BJ (cell line): ENCODE measurements around the gene TRMO. TPM values are rescaled to one million over a fixed set of nuclear protein-coding genes. Genes with fewer than 3 reads are reported as not detected.

Experiments used
- CTCF ChIA-PET: fragments of 350-600 bp; formaldehyde crosslinking; extraction: SDS; loops from one replicate; lab custom pipeline; 2021; ENCODE audit warnings: antibody characterized with exemption, inconsistent platforms; lab: Yijun Ruan, JAX
- POLR2A ChIA-PET: fragments of 300-600 bp; sonication (Branson Sonifier 250); formaldehyde crosslinking; extraction: SDS; loops from one replicate; lab custom pipeline; 2021; ENCODE audit warnings: antibody characterized with exemption; lab: Charles Lee
- DNase-seq: peaks from one replicate; pipeline ENCODE4 v3.0.0-alpha.2; 2011; ENCODE audit warnings: low read depth
- H3K27me3 ChIP-seq: 2 replicates; pipeline ENCODE4 v1.6.0; 2011; ENCODE audit warnings: low read length; ENCODE audit not compliant: control insufficient read depth, insufficient read depth
- H3K36me3 ChIP-seq: 2 replicates; pipeline ENCODE4 v1.5.1; 2011; ENCODE audit warnings: low read length; ENCODE audit not compliant: control insufficient read depth, insufficient read depth
- H3K4me3 ChIP-seq: 2 replicates; pipeline ENCODE4 v1.5.1; 2011; ENCODE audit warnings: low read depth, mild to moderate bottlenecking, control low read depth, low read length
- polyA plus RNA-seq: library from polyadenylated mRNA; depleted of rRNA; stranded (reverse); fragments of >200 nt; gene quantifications from 2 replicates; pipeline ENCODE4 v1.2.3, GENCODE V29; 2011
- TF ChIP-seq, protein P1 (sequence below): IDR thresholded peaks from 2 replicates; pipeline ENCODE4 v1.5.1; 2011; ENCODE audit warnings: low read depth, mild to moderate bottlenecking, control low read depth, inconsistent platforms, low read length, moderate library complexity; ENCODE audit not compliant: insufficient read depth

The TRMO gene
- polyA plus RNA-seq, 1 experiment = 11.2 TPM

DNA sequence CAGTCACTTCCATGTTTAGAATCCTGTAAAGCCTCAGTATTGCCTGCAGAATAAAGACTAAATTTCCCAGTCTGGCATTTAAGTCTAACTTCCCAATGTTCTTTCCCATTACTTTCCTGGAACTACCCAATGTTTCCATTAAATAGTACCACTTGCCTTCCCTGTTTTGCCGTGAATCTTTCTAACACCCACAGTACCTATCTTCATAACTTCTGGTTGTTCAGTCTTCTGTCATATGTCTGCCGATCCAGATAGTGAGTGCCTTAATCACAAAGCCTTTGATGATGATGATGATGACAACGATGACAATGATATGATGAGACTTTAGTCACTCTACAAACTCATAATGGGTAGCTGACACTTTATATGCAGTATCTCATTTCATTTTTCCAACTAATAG lies 22.3 kb upstream of the TRMO start:
- Histone ChIP-seq H3K36me3 (no peaks in the 10 kb centered on the region), H3K4me3 (no peak overlapping the region), H3K27me3 (peaks cover 15% of the 10 kb centered on the region)
- no peak for DNase-seq
- ChIA-PET POLR2A (no interaction called here), CTCF (interaction anchor here (1.0 to 3.2 kb wide), 2 partner anchors 21 kb away, joined by 3 to 13 read pairs; partner anchors contain the start of gene TRMO)
- TF ChIP-seq, protein P1, sequence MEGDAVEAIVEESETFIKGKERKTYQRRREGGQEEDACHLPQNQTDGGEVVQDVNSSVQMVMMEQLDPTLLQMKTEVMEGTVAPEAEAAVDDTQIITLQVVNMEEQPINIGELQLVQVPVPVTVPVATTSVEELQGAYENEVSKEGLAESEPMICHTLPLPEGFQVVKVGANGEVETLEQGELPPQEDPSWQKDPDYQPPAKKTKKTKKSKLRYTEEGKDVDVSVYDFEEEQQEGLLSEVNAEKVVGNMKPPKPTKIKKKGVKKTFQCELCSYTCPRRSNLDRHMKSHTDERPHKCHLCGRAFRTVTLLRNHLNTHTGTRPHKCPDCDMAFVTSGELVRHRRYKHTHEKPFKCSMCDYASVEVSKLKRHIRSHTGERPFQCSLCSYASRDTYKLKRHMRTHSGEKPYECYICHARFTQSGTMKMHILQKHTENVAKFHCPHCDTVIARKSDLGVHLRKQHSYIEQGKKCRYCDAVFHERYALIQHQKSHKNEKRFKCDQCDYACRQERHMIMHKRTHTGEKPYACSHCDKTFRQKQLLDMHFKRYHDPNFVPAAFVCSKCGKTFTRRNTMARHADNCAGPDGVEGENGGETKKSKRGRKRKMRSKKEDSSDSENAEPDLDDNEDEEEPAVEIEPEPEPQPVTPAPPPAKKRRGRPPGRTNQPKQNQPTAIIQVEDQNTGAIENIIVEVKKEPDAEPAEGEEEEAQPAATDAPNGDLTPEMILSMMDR = no peak

DNA sequence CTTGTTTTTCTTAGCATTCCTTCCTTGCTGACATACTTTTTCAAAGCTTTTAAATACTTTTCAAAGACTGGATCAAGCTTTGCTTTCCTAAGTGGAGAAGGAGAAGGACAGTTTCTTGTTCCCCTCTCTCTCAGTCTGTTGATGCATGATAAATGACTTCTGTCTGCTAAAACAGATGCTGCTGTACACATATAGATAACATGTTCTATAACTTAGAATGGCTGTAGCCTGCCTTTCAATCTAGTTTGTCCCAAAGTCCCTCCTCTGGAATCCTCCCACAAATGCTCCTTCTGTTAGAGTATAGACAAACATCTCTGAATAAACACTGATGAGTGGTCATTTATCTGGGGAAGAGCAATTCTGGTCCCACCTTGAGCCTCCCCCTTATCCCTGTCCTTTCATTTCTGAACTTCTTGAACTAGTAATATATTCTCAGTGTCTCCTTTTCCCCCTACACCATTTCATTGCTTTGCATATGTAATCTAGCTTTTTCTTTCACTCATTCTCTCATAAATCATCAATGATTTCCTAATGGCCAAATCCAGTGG lies 21.1 kb upstream of the TRMO start:
- CTCF ChIA-PET = interaction anchor here (1.0 to 3.2 kb wide), 2 partner anchors 16 to 20 kb away, joined by 3 to 13 read pairs; partner anchors contain the start of gene TRMO
- Histone ChIP-seq H3K27me3 (peaks cover 17% of the 10 kb centered on the region), H3K36me3 (no peaks in the 10 kb centered on the region), H3K4me3 (no peak overlapping the region)
- TF ChIP-seq, protein P1 = no peak
- POLR2A ChIA-PET = no interaction called here
- DNase-seq = no peak

DNA sequence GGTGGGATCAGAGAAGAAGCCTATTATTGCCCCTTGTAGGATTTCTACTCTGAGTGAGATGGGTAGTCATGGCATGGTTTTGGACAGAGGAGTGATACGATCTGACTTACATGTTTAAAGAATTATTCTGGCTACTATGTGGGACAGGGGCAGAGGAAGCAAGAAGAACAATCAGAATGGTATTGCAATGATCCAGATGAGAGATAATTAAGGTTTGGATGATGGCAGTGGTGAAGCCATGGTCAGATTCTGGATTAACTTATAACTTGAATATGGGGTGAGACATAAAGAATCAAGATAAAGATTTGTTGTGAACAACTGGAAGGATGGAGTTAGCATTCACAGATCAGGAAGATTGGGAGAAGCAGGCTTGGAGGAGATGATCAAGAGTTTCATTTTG lies 19.0 kb upstream of the TRMO start:
- Histone ChIP-seq H3K36me3 (no peaks in the 10 kb centered on the region), H3K4me3 (no peak overlapping the region), H3K27me3 (peaks cover 21% of the 10 kb centered on the region)
- ChIA-PET CTCF (interaction anchor here (3.2 kb wide), 1 partner anchor 18 kb away, joined by 13 read pairs; the partner anchor contains the start of gene TRMO), POLR2A (no interaction called here)
- TF ChIP-seq, protein P1 = no peak
- no peak for DNase-seq

DNA sequence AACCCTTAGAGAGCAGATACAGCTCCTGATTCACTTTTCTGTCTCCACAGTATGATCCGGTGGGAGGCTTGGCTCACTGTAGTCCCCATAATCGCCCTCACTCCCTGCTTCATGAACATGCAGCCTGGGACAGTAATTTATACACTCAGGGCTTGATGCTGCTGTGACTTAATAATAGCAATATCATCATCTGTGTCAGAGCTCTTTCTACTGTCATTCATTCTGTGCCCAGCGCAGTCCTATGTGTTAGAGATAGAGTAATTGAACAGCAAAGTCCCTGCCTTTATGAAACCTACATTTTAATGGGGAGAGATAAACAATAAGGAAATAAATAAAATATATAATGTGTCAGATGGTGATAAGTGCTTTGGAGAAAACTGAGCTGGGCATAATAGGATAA lies 18.4 kb upstream of the TRMO start:
- TF ChIP-seq, protein P1 = no peak
- no peak for DNase-seq
- peaks cover 24% of the 10 kb centered on the region for H3K27me3 ChIP-seq
- no peak overlapping the region for H3K4me3 ChIP-seq
- ChIA-PET CTCF (interaction anchor here (0.7 kb wide), 1 partner anchor 18 kb away, joined by 3 read pairs; no protein-coding TSS in a partner anchor), POLR2A (no interaction called here)
- no peaks in the 10 kb centered on the region for H3K36me3 ChIP-seq

DNA sequence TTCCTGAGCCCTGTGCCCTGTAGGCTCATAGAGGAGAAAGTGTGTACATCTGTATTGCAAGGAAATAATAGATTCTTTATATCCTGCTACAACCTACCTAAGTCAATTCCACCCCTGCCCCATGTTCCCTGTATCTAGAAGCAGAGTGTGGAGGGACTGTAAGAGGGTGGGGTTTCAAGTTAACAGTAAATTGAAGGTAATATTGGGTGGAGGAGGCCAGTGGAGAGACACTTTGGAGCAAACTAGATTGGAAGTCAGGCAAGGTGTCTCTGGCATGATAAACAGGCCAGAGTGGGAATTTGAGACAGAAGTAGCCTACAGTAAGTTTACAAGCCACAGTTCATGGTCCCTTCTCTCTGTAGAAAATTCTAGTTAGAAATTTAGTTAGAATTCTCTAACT lies 17.9 kb upstream of the TRMO start:
- POLR2A ChIA-PET = no interaction called here
- no peak overlapping the region for H3K4me3 ChIP-seq
- CTCF ChIA-PET = interaction anchor here (0.7 kb wide), 1 partner anchor 18 kb away, joined by 3 read pairs; no protein-coding TSS in a partner anchor
- TF ChIP-seq, protein P1 = no peak
- no peaks in the 10 kb centered on the region for H3K36me3 ChIP-seq
- no peak for DNase-seq
- peaks cover 29% of the 10 kb centered on the region for H3K27me3 ChIP-seq
